C4-2B (cell line): ENCODE results near the gene DOCK11.

Experiments used
- ZFX ChIP-seq: fragments of 450-650 bp; IDR thresholded peaks from 2 replicates; pipeline ENCODE4 v1.6.1; 2017
- TF ChIP-seq, protein P1 (sequence below): fragments of 450-650 bp; conservative IDR thresholded peaks from 2 replicates; pipeline ENCODE4 v1.5.1; 2017; ENCODE audit warnings: mild to moderate bottlenecking

DNA sequence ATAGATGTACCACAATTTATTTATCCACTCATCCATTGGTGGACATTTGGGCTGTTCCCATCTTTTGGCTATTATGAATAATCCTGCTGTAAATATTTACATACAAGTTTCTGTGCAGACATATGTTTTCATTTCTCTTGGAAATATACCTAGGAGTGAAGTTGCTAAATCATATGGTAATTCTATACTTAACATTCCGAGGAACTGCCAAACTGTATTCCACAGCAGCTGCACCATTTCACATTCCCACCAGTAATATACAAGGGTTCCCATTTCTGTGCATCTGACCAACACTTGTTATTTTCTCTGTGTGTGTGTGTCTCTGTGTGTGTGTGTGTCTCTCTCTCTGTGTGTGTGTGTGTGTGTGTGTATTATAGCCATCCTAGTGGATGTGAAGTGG lies 15.4 kb upstream of the DOCK11 start:
- TF ChIP-seq, protein P1, sequence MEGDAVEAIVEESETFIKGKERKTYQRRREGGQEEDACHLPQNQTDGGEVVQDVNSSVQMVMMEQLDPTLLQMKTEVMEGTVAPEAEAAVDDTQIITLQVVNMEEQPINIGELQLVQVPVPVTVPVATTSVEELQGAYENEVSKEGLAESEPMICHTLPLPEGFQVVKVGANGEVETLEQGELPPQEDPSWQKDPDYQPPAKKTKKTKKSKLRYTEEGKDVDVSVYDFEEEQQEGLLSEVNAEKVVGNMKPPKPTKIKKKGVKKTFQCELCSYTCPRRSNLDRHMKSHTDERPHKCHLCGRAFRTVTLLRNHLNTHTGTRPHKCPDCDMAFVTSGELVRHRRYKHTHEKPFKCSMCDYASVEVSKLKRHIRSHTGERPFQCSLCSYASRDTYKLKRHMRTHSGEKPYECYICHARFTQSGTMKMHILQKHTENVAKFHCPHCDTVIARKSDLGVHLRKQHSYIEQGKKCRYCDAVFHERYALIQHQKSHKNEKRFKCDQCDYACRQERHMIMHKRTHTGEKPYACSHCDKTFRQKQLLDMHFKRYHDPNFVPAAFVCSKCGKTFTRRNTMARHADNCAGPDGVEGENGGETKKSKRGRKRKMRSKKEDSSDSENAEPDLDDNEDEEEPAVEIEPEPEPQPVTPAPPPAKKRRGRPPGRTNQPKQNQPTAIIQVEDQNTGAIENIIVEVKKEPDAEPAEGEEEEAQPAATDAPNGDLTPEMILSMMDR, result no peak
- no peak for TF ChIP-seq ZFX
